GM12873 (cell line): ENCODE data around the gene THEM4.
A peak's percentile ranks its signal among the peaks of the same experiment; 100 is the strongest.

ENCODE experiments used
- TF ChIP-seq, protein P1 (sequence below): IDR thresholded peaks from 2 replicates; pipeline ENCODE4 v1.5.1; 2012; ENCODE audit warnings: low read depth, mild to moderate bottlenecking, moderate library complexity, low read length, control low read depth; ENCODE audit not compliant: insufficient read depth; ENCODE audit errors: missing control alignments

Gene THEM4

DNA sequence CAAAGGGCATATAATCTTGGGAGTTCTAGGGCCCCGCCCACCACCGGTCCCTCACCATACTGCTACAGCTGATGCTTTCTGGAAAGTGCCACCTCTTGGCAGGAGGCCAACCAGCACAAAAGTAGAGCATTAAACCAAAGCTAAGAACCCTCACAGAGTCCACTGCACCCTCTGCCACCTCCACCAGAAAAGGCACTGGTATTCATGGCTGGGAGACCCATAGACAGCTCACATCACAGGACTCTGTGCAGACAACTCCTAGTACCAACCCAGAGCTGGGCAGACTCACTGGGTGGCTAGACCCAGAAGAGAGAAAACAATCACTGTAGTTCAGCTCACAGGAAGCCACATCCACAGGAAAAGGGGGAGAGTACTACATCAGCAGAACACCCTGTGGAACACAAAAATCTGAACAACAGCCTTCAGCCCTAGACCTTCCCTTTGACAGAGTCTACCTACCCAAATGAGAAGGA lies 10.8 kb downstream of the THEM4 start:
- TF ChIP-seq, protein P1, sequence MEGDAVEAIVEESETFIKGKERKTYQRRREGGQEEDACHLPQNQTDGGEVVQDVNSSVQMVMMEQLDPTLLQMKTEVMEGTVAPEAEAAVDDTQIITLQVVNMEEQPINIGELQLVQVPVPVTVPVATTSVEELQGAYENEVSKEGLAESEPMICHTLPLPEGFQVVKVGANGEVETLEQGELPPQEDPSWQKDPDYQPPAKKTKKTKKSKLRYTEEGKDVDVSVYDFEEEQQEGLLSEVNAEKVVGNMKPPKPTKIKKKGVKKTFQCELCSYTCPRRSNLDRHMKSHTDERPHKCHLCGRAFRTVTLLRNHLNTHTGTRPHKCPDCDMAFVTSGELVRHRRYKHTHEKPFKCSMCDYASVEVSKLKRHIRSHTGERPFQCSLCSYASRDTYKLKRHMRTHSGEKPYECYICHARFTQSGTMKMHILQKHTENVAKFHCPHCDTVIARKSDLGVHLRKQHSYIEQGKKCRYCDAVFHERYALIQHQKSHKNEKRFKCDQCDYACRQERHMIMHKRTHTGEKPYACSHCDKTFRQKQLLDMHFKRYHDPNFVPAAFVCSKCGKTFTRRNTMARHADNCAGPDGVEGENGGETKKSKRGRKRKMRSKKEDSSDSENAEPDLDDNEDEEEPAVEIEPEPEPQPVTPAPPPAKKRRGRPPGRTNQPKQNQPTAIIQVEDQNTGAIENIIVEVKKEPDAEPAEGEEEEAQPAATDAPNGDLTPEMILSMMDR: no peak

DNA sequence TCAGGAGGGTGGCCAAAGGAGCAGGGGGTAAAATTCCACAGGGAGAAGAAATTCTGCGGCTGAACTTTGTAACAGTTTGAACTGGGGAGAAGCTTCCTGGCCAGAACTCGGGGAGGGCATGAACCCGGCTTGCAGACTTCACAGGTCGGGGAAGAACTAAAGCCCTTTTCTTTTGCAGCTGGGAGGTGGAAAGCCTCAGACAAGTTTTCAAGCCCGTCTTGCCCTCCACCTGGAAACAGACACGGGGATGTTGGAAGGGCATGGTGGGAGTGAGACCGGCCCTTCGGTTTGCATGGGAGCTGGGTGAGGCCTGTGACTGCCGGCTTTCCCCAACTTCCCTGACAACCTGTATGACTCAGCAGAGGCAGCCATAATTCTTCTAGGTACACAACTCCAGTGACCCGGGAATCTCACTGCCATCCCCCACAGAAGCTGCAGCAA lies 11.3 kb downstream of the THEM4 start:
- TF ChIP-seq, protein P1: no peak

DNA sequence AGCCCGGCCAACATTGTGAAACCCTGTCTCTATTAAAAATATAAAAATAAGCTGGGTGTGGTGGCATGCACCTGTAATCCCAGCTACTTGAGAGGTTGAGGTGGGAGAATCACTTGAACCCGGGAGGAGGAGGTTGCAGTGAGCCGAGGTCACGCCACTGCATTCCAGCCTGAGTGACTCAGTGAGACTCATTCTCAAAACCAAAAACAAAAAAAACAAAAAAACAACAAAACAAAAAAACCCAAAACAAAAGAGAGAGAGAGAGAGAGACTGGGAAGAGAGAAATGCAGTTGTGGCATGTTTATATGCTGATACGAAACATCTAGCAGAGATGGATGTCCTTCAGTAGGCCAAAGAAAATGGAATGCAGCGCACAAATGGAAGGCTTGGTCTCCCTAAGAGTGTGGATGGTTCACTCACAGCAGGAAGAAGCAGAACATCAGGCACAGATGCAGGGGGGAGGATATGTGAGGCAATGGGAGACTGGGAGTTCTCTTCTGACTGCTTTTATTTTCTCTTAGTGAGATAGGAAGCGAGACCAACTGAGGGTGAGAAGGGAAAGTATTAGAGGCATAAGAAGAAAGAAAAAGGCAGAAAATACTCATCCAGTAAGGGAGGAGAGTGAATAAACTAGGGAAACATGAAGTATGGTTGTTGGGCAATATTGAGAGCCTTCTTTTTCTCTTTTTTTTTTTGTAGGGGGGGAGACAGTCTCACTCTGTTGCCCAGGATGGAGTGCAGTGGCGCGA lies 16.0 kb downstream of the THEM4 start:
- TF ChIP-seq, protein P1: no peak

DNA sequence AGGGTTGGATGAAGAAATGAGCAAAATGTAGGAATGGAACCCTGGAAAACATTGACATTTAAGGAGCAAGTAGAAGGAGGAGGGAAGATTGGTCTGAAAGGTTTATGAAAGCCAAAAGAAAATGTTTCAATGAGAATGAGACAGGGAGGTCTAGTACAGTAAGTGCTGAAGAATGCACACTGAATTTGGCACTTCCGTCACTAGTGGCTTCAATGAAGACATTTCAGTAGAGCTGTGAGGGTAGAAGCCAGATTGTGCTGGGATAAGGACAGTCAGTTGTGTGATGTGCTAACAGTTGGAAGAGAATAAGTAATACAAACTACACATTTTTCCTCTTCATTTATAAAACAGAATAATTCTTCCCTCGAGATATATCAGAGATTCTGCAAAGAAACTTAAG lies 17.1 kb downstream of the THEM4 start:
- TF ChIP-seq, protein P1: no peak

DNA sequence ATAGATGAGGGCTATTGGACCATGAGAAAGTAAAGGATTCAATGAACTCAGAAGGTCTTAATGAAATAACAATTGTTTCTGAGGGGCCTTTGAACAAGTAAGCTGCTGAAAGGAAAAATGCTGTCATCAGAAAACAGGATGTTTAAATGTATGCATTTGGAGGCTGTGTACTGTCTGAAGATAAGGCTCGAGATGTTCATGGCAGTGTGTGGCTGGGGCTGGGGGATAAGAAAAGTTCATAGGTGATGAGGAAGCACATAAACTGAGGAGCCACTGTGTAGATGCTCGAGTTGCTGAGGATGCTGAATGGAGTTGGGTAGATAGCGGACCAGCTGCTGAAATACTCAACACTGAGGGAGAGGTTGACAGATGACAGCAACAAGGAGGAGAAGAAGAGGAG lies 17.8 kb downstream of the THEM4 start:
- TF ChIP-seq, protein P1: no peak

DNA sequence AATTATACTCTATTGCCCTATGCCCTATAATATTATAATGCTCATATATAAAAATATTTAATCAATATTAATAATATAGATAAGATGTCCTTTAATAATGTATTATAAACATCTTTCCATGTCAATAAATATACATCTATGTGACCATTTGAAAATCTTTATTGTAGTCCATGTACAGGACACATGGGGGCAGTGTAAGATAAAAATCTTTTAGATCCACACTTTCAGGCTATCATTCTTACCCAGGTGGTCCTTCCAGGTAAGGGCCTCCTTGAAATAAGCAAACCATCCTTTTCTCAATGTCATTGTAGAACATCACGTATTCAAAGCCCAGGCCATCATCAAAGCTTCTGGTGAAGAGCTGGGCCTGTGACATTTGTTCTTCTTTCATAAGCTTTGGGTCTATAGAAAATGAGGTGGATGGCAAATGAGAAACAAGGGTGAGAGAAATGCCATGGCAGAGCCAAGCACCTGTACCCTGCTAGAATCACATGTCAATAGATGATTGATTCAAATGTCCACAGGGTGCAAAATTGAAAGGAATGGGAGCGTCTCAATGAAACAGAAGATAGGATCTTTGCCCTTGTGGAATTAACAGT lies 20.2 kb downstream of the THEM4 start:
- TF ChIP-seq, protein P1: peak; percentile 34

DNA sequence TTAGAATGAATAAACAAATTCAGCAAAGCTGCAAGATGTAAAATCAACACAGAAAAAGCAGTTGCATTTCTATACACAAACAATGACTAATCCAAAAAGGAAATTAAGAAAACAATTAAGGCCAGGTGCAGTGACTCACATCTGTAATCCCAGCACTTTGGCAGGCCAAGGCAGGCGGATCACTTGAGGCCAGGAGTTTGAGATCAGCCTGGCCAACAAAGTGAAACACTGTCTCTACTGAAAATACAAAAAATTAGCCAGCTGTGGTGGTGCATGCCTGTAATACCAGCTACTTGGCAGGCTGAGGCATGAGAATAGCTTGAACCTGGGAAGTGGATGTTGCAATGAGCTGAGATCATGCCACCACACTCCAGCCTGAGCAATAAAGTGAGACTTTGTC lies 22.3 kb downstream of the THEM4 start:
- TF ChIP-seq, protein P1: no peak
